HG03460 (cell line): ENCODE results near the gene TIGD3.

Experiments used
- ATAC-seq: cut with Tn5 transposase; IDR thresholded peaks from one replicate; pipeline ENCODE4 v1.9.1; 2021; ENCODE audit not compliant: unreplicated experiment

The TIGD3 gene

DNA sequence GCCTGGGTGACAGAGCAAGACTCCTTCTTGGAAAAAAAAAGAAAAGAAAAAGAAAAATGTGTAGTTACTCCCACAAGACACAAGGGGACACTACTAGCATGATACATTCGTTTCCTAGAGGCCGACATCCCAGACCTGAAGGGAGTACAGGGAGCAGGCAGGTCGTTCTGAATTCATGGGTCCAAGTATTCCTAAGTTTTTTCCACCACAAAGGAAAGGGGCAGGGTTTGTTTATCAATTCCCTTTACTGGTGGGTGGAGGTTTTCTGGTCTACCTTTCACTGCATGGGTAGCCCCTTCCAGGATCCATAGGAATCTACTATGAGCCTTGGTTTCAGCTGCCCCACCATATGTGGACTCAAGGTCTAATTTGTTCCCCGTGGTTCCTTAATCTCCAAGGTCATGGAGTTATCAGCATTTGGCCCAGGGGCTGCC, 11.8 kb downstream of the TIGD3 start:
- no peak for ATAC-seq

DNA sequence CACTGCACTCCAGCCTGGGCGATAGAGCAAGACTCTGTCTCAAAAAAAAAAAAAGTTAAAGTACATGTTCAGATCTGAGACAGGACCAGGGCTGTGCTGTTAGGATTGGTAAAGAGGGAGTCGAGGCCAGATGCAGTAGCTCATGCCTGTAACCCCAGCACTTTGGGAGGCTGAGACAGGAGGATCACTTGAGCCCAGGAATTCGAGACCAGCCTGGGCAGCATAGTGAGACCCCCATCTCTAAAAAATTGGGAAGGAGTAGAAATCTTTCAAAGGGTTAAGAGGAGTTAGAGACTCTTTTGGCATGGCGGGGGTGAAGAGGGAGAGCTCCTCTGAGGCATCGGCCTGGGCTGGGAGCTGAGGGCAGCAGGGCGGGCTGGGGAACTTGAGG, 16.1 kb downstream of the TIGD3 start:
- ATAC-seq, result no peak

DNA sequence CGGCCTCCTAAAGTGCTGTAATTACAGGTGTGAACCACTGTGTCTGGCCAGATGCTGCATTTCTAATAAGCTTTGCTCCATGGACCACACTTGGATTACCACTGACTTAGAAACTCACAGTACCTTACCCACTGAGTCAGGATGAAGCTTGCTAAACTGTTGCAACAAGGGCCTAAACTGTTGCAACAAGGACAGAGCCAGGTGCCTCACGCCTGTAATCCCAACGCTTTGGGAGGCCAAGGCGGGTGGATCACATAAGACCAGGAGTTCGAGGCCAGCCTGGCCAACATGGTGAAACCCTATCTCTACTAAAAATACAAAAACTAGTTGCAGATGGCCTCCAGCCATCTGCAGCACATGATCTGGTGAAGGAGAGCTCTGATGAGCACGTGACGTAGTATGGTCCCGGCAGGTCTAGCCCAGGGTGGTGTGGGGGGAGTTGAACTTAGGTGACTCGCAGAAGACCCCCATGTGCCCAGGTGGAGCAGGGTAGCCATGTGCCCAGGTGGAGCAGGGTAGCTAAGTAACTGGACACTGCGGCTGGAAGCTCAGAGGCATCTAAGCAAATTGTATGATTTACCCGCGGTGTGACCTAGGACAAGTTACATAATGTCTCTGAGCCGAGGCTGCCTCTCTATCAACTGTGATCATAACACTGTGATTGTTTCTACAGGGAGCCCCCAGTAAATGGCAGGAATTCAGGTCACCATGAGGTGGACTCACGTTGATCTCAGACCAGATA, 19.5 kb downstream of the TIGD3 start:
- no peak for ATAC-seq

DNA sequence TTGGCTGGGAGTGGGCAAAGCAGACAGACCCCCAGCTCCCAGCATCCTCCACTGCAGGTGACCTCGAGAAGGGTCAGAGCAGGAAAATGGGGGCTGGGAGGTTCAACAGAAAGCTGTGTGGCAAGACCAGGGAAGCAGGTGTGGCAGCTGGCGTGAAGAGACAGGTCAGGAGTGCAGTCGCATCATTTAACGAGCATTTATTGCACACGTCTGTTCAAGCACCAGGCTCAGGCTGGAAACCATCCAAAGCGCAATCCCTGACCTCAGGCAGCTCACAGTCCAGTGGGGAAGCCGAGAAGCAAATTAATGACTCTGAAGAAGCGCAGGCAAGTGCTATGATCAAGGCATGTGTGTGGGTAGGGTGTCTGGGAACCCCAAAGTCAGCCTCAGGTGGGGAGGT, 20.5 kb downstream of the TIGD3 start:
- no peak for ATAC-seq

DNA sequence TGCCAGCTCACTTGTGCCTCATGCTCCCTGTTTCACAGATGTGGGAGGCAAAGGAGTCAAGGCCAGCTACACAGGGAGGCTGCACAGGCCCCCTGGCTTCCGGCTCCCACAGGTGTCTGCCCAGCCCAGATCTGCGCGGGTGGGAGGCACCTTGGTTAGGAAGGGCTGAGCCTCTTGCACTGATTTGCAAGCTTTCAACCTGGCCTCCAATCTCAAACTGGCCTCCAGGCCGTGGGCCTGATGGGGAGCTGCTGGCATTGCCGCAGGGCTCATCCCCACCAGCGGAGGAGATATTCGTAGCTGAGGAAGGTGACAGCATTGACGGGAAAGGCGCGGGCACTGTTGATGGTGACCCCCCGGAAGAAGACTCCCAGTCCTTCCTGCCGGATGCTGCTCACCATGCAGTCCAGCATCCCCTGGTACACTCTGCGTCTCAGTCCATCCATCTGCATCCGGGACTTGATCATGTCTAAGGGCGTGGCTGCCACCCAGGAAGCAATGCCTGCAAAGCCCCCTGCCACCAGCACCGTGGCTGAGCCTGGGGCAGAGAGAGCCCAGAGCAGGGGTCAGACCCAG, 21.7 kb downstream of the TIGD3 start:
- no peak for ATAC-seq

DNA sequence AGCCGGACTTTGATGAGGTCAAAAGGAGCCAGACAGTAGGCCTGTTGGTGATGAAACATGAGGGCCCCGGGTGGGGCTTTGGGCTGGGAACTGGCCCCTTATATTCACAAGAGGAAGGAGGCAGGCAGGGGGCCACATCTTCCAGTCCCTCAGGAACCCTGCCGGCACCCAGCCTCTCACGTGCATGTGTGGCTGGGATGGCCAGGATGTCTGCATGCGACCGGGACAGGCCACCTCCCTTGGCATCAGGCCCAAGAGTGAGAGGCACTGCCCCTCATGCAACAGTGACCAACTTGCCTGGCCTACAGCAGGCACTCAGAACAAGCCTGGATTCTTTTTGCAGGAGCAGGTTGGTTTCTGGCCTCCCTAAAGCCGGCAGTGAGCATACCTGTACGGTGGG, 22.5 kb downstream of the TIGD3 start:
- ATAC-seq, result no peak

DNA sequence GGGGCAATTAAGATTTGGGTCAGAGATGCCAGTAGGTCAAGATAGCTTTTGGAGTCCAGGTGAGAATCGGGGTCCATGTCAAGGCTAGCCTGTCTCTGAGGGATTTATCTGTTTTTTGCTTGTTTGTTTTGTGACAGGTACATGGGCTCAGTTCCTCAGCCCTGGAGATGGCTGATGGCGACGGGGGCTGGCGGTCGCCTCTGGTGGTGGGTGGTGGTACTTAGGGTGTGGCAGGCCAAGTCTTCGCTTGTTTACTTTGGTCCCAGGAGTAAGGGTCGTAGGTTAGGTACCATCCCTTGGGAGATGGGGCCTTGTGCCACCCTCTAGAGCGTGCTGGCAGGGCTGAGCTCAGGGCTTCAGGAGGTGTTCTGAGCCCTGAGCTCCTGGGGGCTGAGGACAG, 23.2 kb downstream of the TIGD3 start:
- no peak for ATAC-seq

DNA sequence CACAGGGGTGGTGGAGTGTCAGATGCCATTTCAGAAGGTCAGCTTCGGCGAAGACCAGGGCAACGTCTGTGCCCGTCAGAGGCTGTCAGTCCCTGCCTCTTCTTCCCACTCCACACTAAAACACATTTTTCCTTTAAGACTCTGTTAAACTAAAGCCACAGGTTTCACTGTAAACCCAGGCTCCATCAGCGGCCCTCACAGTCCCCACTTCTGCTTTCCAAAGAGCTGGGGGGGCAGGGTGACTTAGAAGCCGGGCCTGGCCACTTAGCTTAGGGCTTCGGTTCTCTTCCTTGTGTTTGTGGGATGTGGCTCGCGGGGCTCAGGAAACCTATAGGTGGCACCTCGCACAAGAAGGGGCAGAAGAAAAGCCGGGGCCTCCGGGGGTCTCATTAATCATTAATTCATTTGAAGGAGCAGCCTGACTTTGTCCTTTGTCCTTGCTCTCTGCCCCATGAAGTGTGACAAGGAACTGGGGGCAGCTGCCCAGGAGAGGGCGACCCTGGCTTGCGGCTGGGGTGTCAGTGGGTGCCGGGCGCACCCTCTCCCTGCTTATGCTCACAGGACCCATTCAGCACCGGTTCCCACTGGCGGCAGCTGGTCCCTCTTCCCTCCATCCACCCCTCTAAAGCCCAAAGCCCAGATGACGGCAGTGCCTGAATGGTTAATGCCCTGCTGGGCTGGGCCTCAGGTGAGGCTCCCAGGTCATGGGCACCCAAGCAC, 23.8 kb downstream of the TIGD3 start:
- ATAC-seq, result no peak

DNA sequence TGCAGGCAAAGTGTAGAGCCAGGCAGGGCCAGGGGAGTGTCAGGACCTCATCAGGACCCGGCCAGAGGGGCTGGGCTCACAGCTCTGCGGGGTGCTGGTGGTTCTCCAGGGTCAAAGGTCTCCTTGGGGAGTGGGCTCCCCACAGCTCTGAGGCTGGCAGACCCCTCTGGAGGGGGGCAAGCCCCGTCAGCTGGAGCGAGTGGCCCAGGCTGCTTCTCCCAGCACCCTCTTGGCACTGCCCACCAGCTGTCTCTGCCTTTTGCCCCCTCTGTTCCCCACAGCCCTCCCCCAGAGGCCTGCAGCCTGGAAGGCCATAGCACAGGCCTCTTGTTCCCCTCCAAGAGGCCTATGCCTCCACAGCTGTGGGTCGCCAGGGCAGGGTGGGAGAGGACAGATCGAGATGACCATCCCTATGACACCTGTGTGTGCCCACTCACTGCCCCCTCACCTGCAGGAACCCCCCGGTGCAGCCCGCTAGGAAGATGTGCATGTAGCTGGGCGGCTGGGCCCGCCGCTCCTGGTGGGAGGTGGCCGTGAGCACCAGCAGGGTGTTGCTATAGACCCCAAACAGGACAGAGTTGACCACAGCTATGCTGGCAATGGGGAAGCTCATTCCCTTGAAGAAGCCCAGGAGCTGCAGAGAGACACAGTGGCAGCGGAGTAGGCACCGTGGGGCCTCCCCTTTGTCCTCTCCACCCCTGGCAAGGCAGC, 24.5 kb downstream of the TIGD3 start:
- no peak for ATAC-seq

DNA sequence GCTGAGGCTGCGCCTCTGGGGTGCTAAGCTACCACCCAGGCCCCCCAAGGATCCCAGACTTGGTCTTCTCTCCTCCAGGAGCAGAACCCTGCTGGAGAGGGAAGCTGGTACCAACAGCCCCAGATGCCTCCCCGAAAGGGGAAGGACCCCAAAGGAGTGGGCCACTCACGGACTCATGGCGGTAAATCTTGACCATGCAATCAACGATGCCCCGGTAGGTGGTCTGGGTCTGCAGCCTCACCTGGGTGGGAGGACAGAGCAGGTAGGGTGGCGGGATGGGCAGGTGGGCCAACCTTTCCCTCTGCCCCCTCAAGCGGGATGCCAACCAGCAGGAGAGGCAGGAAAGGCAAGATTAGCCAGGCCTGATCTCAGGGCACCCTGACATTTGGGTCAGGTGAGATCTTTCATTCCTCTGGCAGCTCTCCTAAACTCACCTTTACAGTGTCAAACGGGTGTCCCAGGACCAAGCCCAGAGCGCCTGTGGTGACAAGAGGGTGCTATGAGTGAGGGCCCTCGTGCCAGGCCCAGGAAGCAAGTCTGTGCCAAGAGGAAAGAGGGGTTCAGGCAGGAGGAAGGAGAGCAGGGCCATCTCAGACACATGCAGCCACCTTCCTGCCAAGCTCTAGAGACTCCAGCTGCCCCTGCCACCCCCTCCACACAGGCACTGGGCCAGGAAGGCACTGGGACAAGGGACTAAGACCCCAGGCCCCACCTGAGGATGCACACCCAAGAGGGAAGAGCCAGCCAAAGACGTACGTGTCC, 25.3 kb downstream of the TIGD3 start:
- ATAC-seq, result no peak

DNA sequence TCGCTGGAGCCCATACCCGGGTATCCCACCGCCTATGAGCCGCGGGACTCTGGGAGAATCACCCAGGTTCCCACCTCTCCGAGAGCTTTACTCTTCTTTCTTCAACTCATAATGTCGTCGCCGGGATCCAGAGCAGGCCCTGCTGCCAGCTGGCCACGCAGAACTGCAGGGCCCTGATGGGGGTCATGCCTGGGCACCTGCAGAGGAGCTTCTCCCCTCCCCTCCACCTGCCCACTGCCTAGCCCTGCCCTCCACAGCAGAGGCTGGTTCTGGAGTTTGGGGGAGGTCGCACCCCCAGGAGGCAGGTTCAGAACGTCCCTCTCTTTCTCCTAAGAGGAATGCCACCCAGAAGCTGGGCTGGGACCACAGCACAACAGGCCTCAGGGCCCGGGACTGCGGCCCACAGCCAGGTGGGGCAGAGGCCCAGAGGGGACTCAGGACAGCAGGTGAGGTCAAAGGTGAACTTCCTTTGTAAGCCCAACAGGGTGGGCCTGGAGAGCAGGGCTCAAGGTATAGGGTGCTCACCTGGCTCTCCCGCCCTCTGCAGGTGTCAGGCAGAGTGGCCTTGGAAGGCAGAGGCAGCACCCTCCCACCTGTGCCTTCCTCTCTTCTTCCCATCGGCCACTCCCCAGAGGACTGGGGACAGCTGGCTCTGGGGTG, 26.0 kb downstream of the TIGD3 start:
- no peak for ATAC-seq

DNA sequence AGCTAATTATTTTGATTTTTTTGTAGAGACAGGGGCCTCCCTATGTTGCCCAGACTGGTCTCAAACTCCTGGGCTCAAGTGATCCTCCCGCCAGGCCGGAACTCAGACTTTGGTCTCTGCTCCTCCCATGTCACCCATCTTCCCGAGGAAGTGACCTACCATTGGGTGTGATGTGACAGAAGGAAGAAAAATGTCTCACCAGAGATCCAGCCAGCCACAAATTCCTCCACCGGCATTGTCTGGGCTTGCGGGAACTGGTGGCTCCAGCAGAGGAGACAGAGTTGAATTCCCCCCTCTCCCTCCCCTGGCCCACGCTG, 27.1 kb downstream of the TIGD3 start:
- peak; percentile 5 for ATAC-seq

DNA sequence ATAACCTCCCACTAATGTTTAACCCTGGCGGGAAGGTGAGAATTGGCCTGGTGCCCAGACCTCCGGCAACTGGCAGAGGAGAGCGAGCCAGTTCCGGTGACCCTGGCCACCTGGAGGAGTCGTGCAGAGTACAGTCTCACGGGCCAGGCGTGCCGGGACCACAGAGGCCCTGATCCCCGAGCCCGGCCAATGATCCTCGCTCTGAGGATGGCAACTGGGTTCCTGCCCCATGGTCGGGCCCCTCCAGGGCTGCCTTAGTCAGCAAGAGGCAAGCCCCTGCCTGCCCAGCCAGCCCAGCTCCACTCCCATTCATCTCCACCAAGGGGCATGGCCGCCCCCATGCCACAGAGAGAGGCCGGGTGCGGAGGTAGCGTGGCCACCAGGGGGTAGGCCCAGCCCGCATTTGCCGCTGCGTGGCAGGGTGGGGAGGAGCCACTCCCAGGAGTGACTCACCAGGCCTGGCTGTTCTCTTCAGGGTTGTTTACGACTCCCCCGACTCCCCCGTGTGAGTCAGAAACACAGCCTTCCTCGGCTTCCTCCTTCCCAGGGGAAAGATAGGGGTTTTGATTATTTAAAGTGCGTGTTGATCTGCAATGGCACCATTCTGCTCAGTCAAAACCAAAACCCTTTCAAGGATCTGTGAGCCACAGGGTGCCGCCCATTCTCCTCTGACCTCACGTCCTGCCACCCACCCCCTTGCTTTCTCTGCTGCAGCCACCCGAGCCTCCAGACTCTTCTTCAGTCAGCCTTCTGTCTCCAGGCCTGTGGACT, 27.7 kb downstream of the TIGD3 start, which contains the start of gene SLC25A45:
TSS of gene SLC25A45 (minus strand) at position 614 of the 771 bp plus-strand sequence. CDS start 695 bp downstream, outside the sequence.
- ATAC-seq, result peak; percentile 53

DNA sequence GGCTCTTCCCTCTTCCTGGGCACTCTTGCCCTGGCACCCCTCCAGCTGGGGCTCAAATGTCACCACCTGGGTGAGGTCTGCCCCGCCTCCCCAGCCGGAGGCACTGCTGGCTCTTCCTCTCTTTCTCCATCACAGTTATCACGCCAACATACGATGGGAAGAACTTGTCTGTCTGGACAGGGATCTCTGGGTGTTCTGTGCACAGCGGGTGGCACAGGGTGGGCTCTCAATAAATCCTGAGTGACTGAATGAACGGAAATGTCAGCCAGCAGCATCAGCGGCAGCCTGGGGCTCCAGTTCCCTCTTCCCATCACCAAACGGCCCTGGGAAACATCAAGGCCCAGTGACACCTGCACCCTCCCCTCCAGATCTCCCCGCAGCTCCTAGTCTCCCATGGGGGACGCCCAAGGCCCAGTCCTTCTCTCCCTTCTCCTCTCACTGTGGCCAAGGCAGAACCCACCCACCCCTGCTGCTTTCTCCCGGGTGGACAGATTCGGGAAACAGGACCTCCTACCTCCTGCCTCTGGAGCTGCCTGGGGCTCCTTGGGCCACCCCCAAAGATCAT, 28.3 kb downstream of the TIGD3 start:
- no peak for ATAC-seq

DNA sequence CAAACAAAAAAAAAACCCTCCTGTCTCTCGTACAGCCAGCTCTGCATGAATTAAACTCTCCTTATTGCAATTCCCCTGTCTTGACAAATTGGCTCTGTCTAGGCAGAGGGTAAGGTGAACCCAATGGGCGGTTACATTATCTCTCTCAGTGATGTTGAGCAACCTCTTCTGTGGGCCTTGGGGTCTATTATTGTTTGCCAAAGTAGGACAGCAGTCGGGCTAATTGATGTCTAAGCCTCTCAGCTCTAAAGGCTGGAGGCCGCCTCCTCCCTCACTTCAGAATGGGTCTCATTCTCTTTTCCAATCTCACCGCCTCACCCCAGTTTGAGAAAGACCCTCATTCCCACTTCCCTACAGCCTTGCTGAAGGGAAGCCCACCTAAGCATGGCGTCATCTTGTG, 29.2 kb downstream of the TIGD3 start:
- no peak for ATAC-seq

DNA sequence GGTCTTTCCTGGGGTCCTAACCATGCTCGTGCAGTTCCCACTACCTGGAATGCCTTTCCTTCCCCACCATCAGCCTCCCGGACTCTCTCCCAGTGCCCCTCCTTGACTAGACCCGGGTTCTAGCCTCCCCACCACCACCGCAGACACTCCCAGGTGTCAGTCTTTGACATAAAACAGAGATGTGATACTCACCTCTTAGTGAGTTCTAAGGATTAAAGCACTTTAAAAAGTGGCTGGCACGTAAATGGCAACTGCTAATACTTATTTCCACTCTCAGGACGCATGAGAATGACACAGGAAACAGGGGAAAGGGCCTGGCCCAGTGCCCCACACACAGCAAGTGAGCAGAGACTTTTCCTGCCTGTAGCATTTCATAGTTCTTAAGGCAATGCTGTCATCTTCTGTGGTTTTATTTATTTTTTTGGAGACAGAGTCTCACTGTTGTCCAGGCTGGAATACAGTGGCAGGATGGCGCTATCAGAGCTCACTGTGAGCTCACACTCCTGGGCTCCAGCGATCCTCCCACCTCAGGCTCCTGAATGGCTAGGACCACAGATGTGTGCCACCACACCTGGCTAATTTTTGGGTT, 29.8 kb downstream of the TIGD3 start:
- no peak for ATAC-seq

DNA sequence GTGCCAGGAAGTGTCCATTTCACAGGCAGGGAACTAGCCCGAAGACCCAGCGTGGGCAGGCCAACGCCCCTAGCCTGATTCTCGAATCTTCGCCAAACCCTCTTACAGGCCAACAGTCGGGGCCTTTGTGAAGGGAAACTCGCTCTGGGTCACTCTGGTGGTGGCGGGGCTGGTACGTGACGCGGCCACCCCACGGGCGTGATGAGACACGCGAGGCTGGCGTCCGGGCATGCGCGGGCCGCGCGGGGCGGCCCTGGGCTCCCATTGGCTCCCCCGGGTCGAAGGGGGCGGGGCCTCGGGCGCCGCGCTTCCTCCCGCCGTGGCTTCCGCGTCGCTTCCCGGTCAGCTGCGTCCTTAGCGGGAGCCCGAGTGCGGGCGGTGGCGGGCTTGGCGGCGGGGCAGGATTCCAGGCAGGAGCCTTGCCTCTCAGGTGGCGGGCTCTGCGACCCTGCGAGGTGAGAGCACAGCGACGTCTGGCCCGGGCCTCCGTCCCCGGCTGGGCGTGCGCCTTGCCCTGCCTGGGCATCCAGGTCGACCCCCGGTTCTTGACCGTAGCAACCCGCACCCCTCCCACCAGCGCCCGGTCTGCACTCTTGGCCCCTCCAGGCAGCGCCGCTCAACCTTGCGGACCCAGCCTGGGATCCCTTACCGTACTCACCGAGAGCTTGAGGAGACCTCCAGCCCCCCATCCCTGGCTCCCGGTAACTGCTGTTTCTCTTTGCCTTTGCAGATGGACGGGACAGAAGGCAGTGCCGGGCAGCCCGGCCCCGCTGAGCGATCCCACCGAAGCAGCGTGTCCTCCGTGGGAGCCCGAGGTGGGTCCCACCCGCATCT, 32.0 kb downstream of the TIGD3 start, which contains the start of gene FRMD8:
TSS of gene FRMD8 (plus strand) at position 331 of the 834 bp plus-strand sequence. CDS start at position 731, 400 bp downstream.
- ATAC-seq, result no peak

DNA sequence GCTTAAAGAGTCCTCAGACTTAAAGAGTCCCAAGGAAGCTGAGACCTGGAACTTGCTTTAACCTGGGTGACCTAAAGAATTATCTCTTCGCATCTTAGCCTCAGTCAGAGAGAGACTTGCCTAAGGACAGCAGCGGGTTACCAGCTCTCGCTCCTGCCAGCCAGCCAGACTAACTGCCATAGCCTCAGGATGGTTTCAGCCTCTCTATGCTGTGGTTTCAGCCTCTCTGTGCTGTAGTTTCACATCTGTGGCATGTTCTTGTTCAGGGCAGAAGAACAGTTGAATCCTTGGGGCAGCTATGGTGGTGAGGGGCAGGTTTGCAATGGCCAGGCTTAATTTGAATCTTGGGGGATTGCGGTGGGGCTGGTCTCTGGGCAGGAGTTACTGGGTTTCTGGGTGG, 34.2 kb downstream of the TIGD3 start:
- no peak for ATAC-seq
